Neural progenitor cell (in vitro differentiated cells): ENCODE data around the gene UGT1A8. TPM values are rescaled to one million over a fixed set of nuclear protein-coding genes. Genes with fewer than 3 reads are reported as not detected.

Experiments used
- DNase-seq: peaks from one replicate; pipeline ENCODE4 v3.0.0-alpha.2; 2016; ENCODE audit warnings: low spot score
- H2AFZ ChIP-seq: fragments of 200-600 bp; sonication (generic); replicated peaks from 2 replicates; pipeline ENCODE4 v1.6.1; 2016; ENCODE audit warnings: antibody characterized with exemption
- H3F3A ChIP-seq: fragments of 200-600 bp; sonication (generic); 2 replicates; pipeline ENCODE4 v1.6.1; 2016; ENCODE audit warnings: antibody characterized with exemption, low read depth
- H3K27ac ChIP-seq: fragments of 200-600 bp; sonication (generic); 2 replicates; pipeline ENCODE4 v1.5.1; 2016; ENCODE audit warnings: mild to moderate bottlenecking
- H3K27me3 ChIP-seq: fragments of 200-600 bp; sonication (generic); 2 replicates; pipeline ENCODE4 v1.6.1; 2016; ENCODE audit warnings: mild to moderate bottlenecking, moderate library complexity
- H3K36me3 ChIP-seq: fragments of 200-600 bp; sonication (generic); 2 replicates; pipeline ENCODE4 v1.5.1; 2016
- H3K4me1 ChIP-seq: fragments of 200-600 bp; sonication (generic); 2 replicates; pipeline ENCODE4 v1.6.1; 2016; ENCODE audit warnings: mixed run types
- H3K4me2 ChIP-seq: fragments of 200-600 bp; sonication (generic); 2 replicates; pipeline ENCODE4 v1.6.1; 2016
- H3K4me3 ChIP-seq: fragments of 200-600 bp; sonication (generic); 2 replicates; pipeline ENCODE4 v1.5.1; 2016
- H3K79me2 ChIP-seq: fragments of 200-600 bp; sonication (generic); 2 replicates; pipeline ENCODE4 v1.6.1; 2016; ENCODE audit warnings: low read depth
- H3K9ac ChIP-seq: fragments of 200-600 bp; sonication (generic); 2 replicates; pipeline ENCODE4 v1.6.1; 2016
- H3K9me3 ChIP-seq: fragments of 200-600 bp; sonication (generic); 2 replicates; pipeline ENCODE4 v1.5.1; 2016; ENCODE audit warnings: low read depth
- H4K20me1 ChIP-seq: fragments of 200-600 bp; sonication (generic); 2 replicates; pipeline ENCODE4 v1.6.1; 2016; ENCODE audit warnings: low read depth
- H3K27ac Mint-ChIP-seq: 3 replicates; pipeline ENCODE4 v1.8.0; 2021; ENCODE audit warnings: mixed read lengths
- H3K27me3 Mint-ChIP-seq: 2 replicates; pipeline ENCODE4 v1.8.0; 2022; ENCODE audit warnings: low read depth, mild to moderate bottlenecking, inconsistent platforms, moderate library complexity, mixed read lengths; ENCODE audit not compliant: insufficient read depth
- H3K36me3 Mint-ChIP-seq: 3 replicates; pipeline ENCODE4 v1.8.0; 2021; ENCODE audit warnings: mixed read lengths
- H3K4me1 Mint-ChIP-seq: 3 replicates; pipeline ENCODE4 v1.8.0; 2021; ENCODE audit warnings: mixed read lengths
- H3K4me3 Mint-ChIP-seq: 3 replicates; pipeline ENCODE4 v1.8.0; 2021; ENCODE audit warnings: mild to moderate bottlenecking, moderate library complexity, mixed read lengths
- H3K9me3 Mint-ChIP-seq: 3 replicates; pipeline ENCODE4 v1.8.0; 2020; ENCODE audit warnings: mixed read lengths
- EZH2 ChIP-seq: fragments of 200-600 bp; sonication (generic); IDR thresholded peaks from 2 replicates; pipeline ENCODE4 v1.6.1; 2017; ENCODE audit warnings: antibody characterized with exemption, mild to moderate bottlenecking, moderate library complexity
- EZH2phosphoT487 ChIP-seq: fragments of 200-600 bp; sonication (generic); IDR thresholded peaks from 2 replicates; pipeline ENCODE4 v1.6.1; 2017; ENCODE audit warnings: antibody characterized with exemption
- total RNA-seq: library from RNA; depleted of rRNA; stranded (reverse); fragments of >200 nt; gene quantifications from 2 replicates; pipeline ENCODE4 v1.2.3, GENCODE V29; 2015; ENCODE audit warnings: low replicate concordance
- TF ChIP-seq, protein P1 (sequence below): fragments of 200-600 bp; sonication (generic); IDR thresholded peaks from 2 replicates; pipeline ENCODE4 v1.5.1; 2017; ENCODE audit warnings: antibody characterized with exemption, mild to moderate bottlenecking

The UGT1A8 gene
- total RNA-seq, 1 donor from 2014 or later, result not detected

DNA sequence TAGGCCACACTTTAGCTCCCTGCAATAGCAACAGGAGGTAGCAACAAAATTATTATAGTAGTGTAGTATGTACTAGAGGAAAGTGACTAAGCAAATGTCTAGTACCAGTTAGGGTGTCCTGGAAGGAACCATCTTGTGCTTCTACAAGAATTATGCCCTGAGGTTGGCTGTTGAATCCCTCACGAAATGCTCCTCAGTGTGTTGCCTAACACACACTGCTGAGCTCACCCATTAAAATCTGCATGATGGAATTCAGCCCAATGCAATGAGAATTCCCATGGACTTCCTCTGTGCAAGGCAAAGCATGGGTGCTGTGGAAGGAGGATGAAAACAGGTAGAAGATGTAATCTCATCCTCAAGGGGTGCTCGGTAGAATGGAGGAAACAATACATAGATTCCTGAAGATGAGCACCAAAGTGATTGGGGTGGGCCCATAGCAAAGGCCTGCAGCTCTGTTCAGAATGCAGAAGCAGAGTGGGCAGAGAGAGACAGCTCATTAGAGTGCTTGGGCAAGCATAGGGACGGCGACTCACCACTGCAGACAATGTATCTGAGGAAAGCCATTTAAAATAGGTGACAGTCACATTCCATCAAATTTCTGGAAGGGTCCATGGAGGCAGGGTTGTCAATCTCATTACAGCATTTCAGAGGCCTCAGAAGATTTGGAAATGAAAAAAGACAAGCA is 63.1 kb downstream of the UGT1A8 start:
- Histone ChIP-seq H3K27ac (no peak overlapping the region), H3K4me1 (no peaks in the 10 kb centered on the region), H2AFZ (no peak overlapping the region), H4K20me1 (no peaks in the 10 kb centered on the region), H3F3A (no peaks in the 10 kb centered on the region), H3K79me2 (no peaks in the 10 kb centered on the region), H3K4me3 (no peak overlapping the region), H3K9ac (no peak overlapping the region), H3K27me3 (no peaks in the 10 kb centered on the region), H3K9me3 (no peaks in the 10 kb centered on the region), H3K4me2 (no peak overlapping the region), H3K36me3 (no peaks in the 10 kb centered on the region)
- Mint-ChIP-seq H3K27ac (no peak overlapping the region), H3K27me3 (no peaks in the 10 kb centered on the region), H3K36me3 (no peaks in the 10 kb centered on the region), H3K9me3 (no peaks in the 10 kb centered on the region), H3K4me1 (no peaks in the 10 kb centered on the region), H3K4me3 (no peak overlapping the region)
- DNase-seq, result no peak
- no peak for TF ChIP-seq EZH2phosphoT487
- no peak for TF ChIP-seq EZH2
- TF ChIP-seq, protein P1, sequence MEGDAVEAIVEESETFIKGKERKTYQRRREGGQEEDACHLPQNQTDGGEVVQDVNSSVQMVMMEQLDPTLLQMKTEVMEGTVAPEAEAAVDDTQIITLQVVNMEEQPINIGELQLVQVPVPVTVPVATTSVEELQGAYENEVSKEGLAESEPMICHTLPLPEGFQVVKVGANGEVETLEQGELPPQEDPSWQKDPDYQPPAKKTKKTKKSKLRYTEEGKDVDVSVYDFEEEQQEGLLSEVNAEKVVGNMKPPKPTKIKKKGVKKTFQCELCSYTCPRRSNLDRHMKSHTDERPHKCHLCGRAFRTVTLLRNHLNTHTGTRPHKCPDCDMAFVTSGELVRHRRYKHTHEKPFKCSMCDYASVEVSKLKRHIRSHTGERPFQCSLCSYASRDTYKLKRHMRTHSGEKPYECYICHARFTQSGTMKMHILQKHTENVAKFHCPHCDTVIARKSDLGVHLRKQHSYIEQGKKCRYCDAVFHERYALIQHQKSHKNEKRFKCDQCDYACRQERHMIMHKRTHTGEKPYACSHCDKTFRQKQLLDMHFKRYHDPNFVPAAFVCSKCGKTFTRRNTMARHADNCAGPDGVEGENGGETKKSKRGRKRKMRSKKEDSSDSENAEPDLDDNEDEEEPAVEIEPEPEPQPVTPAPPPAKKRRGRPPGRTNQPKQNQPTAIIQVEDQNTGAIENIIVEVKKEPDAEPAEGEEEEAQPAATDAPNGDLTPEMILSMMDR, result no peak

DNA sequence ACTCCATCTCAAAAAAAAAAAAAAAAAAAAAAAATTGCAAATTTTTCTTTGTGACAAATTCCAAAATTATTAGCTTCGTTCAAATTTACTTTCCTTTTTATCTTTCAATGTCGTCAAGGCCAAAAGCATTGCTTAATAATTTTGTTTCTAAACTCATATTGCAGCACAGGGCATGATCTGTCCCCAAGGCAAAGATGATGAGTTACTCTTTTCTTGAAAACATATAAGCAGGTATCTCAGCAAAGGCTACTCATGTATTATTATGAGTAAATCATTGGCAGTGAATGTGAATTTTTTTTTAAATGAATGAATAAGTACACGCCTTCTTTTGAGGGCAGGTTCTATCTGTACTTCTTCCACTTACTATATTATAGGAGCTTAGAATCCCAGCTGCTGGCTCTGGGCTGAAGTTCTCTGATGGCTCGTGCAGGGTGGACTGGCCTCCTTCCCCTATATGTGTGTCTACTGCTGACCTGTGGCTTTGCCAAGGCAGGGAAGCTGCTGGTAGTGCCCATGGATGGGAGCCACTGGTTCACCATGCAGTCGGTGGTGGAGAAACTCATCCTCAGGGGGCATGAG is 64.2 kb downstream of the UGT1A8 start, which contains the start of gene UGT1A7:
UGT1A7 (plus strand) TSS at position 381 of the 579 bp plus-strand sequence; CDS start at position 418, 37 bp downstream.
- H3K79me2 ChIP-seq, result no peaks in the 10 kb centered on the region
- H3K27me3 ChIP-seq, result no peaks in the 10 kb centered on the region
- no peaks in the 10 kb centered on the region for H3K4me1 ChIP-seq
- no peaks in the 10 kb centered on the region for H3K36me3 Mint-ChIP-seq
- no peaks in the 10 kb centered on the region for H3K9me3 ChIP-seq
- H3K4me3 ChIP-seq, result no peak within 1 kb of the TSS
- H3K27me3 Mint-ChIP-seq, result no peaks in the 10 kb centered on the region
- H3K36me3 ChIP-seq, result no peaks in the 10 kb centered on the region
- DNase-seq, result no peak
- no peak within 1 kb of the TSS for H3K27ac Mint-ChIP-seq
- no peaks in the 10 kb centered on the region for H3K4me1 Mint-ChIP-seq
- H3K9ac ChIP-seq, result no peak within 1 kb of the TSS
- TF ChIP-seq EZH2 (no peak), EZH2phosphoT487 (no peak)
- TF ChIP-seq, protein P1, result no peak
- H3K9me3 Mint-ChIP-seq, result no peaks in the 10 kb centered on the region
- H3K4me2 ChIP-seq, result no peak within 1 kb of the TSS
- H3K27ac ChIP-seq, result no peak within 1 kb of the TSS
- no peak within 1 kb of the TSS for H3K4me3 Mint-ChIP-seq
- H4K20me1 ChIP-seq, result no peaks in the 10 kb centered on the region
- H2AFZ ChIP-seq, result no peak within 1 kb of the TSS
- no peaks in the 10 kb centered on the region for H3F3A ChIP-seq

DNA sequence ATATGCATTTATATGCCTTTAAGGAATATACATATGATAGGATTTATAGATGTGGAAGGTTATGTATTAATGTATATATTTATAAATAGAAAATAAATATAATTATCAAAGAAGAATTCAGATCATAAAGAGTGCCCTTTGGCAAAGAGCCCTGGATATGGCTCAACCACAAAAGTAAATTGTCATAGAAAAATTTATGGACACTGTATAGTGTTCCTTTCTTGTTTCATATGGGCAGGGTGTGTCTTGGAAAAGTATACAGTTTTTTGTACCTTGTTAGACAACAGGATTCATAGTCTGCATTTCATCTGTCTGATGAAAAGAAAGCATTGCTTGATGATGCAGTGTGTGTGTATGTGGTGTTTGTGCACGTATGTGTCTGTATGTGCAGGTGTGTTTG is 67.2 kb downstream of the UGT1A8 start:
- H3K4me3 Mint-ChIP-seq, result no peak overlapping the region
- no peaks in the 10 kb centered on the region for H3K9me3 Mint-ChIP-seq
- no peak overlapping the region for H3K27ac Mint-ChIP-seq
- H3K27me3 Mint-ChIP-seq, result no peaks in the 10 kb centered on the region
- Histone ChIP-seq H4K20me1 (no peaks in the 10 kb centered on the region), H3F3A (no peaks in the 10 kb centered on the region), H3K4me1 (no peaks in the 10 kb centered on the region), H3K36me3 (no peaks in the 10 kb centered on the region), H2AFZ (no peak overlapping the region), H3K4me3 (no peak overlapping the region), H3K4me2 (no peak overlapping the region), H3K27me3 (no peaks in the 10 kb centered on the region), H3K79me2 (no peaks in the 10 kb centered on the region), H3K9ac (no peak overlapping the region), H3K9me3 (no peaks in the 10 kb centered on the region), H3K27ac (no peak overlapping the region)
- no peak for DNase-seq
- TF ChIP-seq EZH2 (no peak), EZH2phosphoT487 (no peak)
- TF ChIP-seq, protein P1, result no peak
- H3K36me3 Mint-ChIP-seq, result no peaks in the 10 kb centered on the region
- no peaks in the 10 kb centered on the region for H3K4me1 Mint-ChIP-seq
